HL-60 (cell line): ENCODE results near the gene SH3RF3.

Experiments
- DNase-seq, 2 experiments: peaks; one replicate each; pipeline ENCODE4 v3.0.0-alpha.2; 2010 to 2020; ENCODE audit warnings: low read depth in 1 of 2, low spot score in 1 of 2
- H3K27ac ChIP-seq: fragments of 250-450 bp; sonication (Bioruptor Pico); replicated peaks from 2 replicates; pipeline ENCODE4 v1.5.1; 2020; ENCODE audit warnings: mild to moderate bottlenecking, moderate library complexity
- H3K27me3 ChIP-seq: fragments of 250-450 bp; sonication (Bioruptor Pico); 2 replicates; pipeline ENCODE4 v1.5.1; 2021; ENCODE audit warnings: mild to moderate bottlenecking, moderate library complexity; ENCODE audit not compliant: insufficient read depth, poor library complexity, severe bottlenecking
- H3K4me3 ChIP-seq: replicated peaks from 2 replicates; pipeline ENCODE4 v1.5.1; 2011; ENCODE audit warnings: mild to moderate bottlenecking, control low read depth, low read length; ENCODE audit not compliant: insufficient read depth
- GABPA ChIP-seq: IDR thresholded peaks from 2 replicates; pipeline ENCODE4 v1.6.1; 2012; ENCODE audit warnings: low read depth
- POLR2AphosphoS5 ChIP-seq: IDR thresholded peaks from 2 replicates; pipeline ENCODE4 v1.6.1; 2012; ENCODE audit warnings: low read depth
- SPI1 ChIP-seq: IDR thresholded peaks from 2 replicates; pipeline ENCODE4 v1.6.1; 2012; ENCODE audit warnings: low read depth, mild to moderate bottlenecking, borderline replicate concordance
- TF ChIP-seq, protein P1 (sequence below): IDR thresholded peaks from 2 replicates; pipeline ENCODE4 v1.6.1; 2012; ENCODE audit warnings: low read depth; ENCODE audit not compliant: insufficient replicate concordance
- TF ChIP-seq, protein P2 (sequence below): IDR thresholded peaks from one replicate; pipeline ENCODE4 v1.5.1; 2011; ENCODE audit warnings: low read length, control low read depth, inconsistent platforms; ENCODE audit not compliant: insufficient read depth

SH3RF3 gene

DNA sequence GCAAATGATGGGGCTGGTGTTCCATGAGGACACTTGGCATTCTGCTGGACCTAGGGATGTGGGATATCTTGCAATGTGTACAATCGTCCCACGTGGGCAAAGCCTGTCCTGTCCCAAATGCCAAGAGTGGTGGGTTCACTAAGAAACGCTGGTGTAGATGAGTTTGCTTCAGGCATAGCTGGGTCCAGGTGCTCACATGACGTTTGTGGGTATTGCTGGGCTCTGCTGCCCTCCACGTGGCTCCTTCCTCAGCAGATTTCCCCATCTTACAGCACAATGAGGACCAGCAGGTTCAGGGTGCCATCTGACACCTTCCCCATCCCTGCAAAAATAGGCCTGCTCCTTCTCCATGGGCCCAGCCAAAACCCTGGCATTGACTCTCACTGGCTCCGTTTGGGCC, 378.8 kb downstream of the SH3RF3 start:
- no peak for TF ChIP-seq POLR2AphosphoS5
- no peak for TF ChIP-seq GABPA
- no peak for DNase-seq
- Histone ChIP-seq H3K27me3 (no peaks in the 10 kb centered on the region), H3K4me3 (no peak overlapping the region), H3K27ac (no peak overlapping the region)

DNA sequence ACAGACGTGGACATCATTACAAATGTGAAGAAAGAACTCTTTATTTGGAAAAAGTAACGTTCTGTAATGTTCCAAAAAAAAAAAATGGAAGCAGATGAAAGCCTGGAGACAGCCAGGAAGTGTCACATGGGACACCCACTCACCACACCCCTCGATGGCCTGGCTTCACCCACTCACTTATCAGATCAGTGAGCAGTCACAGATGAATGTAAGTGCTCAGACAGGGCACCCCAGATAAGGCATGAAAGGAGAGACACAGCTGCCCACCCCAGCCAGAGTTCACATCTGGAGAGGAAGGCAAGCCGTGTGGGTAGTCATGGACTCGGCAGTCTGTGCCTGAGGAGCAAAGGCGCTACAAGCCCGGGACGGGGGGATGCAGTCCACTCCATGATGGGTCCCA, 379.6 kb downstream of the SH3RF3 start:
- TF ChIP-seq POLR2AphosphoS5: no peak
- DNase-seq: no peak
- no peak overlapping the region for H3K27ac ChIP-seq
- no peak overlapping the region for H3K4me3 ChIP-seq
- no peaks in the 10 kb centered on the region for H3K27me3 ChIP-seq

DNA sequence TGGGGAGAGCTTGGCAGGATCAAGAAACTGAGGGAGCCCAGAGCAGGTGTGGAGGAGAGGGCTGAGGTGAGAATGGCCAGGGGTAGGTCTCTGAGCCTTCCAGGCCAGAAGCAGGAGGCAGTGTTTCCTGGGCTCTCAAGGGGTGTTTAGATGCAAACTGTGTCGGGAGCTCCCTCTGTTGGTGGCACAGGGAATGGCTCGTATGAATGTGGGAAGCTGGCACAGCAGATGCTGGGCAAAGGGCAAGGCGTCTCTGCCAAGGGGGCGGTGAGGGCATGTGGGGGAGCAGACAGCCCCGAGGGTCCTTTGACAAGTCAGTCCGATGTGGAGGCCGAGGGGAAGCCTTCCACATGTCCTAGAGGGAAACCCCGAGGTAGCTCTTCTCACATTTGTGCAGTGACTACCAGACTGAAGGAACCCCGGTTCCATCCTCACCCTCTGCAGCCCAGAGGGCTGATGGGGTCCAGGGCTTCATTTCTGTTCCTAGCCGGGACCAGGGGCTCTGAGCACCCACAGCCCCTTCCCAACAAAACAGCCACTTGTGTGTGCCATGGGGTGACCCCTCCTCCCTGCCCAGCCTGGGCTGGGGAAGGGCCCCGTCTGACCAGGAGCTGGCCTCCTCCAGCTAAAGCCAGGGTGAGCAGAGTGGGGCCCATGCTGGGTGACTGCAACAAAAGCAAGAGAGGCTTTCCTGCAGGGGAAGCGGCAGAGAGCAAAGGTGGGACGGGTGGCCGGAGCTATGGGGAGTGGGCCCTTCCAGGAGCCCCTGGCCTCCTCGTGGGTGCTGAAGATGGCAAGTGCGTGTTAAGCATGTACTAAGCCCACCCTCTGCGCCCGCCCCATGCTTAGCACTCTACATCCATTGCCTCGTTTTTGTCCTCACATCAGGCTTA, 381.4 kb downstream of the SH3RF3 start:
- Histone ChIP-seq H3K4me3 (no peak overlapping the region), H3K27me3 (no peaks in the 10 kb centered on the region), H3K27ac (no peak overlapping the region)
- TF ChIP-seq, protein P1, sequence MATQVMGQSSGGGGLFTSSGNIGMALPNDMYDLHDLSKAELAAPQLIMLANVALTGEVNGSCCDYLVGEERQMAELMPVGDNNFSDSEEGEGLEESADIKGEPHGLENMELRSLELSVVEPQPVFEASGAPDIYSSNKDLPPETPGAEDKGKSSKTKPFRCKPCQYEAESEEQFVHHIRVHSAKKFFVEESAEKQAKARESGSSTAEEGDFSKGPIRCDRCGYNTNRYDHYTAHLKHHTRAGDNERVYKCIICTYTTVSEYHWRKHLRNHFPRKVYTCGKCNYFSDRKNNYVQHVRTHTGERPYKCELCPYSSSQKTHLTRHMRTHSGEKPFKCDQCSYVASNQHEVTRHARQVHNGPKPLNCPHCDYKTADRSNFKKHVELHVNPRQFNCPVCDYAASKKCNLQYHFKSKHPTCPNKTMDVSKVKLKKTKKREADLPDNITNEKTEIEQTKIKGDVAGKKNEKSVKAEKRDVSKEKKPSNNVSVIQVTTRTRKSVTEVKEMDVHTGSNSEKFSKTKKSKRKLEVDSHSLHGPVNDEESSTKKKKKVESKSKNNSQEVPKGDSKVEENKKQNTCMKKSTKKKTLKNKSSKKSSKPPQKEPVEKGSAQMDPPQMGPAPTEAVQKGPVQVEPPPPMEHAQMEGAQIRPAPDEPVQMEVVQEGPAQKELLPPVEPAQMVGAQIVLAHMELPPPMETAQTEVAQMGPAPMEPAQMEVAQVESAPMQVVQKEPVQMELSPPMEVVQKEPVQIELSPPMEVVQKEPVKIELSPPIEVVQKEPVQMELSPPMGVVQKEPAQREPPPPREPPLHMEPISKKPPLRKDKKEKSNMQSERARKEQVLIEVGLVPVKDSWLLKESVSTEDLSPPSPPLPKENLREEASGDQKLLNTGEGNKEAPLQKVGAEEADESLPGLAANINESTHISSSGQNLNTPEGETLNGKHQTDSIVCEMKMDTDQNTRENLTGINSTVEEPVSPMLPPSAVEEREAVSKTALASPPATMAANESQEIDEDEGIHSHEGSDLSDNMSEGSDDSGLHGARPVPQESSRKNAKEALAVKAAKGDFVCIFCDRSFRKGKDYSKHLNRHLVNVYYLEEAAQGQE: no peak
- TF ChIP-seq, protein P2, sequence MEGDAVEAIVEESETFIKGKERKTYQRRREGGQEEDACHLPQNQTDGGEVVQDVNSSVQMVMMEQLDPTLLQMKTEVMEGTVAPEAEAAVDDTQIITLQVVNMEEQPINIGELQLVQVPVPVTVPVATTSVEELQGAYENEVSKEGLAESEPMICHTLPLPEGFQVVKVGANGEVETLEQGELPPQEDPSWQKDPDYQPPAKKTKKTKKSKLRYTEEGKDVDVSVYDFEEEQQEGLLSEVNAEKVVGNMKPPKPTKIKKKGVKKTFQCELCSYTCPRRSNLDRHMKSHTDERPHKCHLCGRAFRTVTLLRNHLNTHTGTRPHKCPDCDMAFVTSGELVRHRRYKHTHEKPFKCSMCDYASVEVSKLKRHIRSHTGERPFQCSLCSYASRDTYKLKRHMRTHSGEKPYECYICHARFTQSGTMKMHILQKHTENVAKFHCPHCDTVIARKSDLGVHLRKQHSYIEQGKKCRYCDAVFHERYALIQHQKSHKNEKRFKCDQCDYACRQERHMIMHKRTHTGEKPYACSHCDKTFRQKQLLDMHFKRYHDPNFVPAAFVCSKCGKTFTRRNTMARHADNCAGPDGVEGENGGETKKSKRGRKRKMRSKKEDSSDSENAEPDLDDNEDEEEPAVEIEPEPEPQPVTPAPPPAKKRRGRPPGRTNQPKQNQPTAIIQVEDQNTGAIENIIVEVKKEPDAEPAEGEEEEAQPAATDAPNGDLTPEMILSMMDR: peak; percentile 94
- DNase-seq: peak; percentile 30 to 82

DNA sequence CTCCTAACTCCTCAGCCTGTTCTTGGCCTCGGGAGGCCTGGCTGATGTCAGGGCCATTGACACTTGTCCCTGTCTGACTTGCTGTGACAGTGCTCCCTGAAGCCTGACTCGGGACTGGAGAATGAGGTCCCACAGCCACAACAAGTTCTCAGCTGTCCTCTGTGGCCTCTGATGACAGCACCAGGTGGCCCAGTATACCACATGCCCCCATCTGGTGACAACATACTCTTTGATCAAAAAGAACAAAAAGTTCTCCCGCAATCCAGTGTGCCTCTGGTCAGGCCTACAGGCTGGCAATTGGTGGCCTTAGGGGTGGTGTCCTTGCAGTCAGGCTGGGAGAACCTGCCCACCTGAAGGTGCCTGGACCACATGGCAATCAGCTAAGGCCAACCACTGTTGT, 382.2 kb downstream of the SH3RF3 start:
- Histone ChIP-seq H3K27me3 (no peaks in the 10 kb centered on the region), H3K27ac (no peak overlapping the region), H3K4me3 (no peak overlapping the region)
- DNase-seq: no peak
- TF ChIP-seq, protein P2: no peak
- no peak for TF ChIP-seq GABPA
- no peak for TF ChIP-seq POLR2AphosphoS5
- TF ChIP-seq SPI1: no peak
- TF ChIP-seq, protein P1: no peak

DNA sequence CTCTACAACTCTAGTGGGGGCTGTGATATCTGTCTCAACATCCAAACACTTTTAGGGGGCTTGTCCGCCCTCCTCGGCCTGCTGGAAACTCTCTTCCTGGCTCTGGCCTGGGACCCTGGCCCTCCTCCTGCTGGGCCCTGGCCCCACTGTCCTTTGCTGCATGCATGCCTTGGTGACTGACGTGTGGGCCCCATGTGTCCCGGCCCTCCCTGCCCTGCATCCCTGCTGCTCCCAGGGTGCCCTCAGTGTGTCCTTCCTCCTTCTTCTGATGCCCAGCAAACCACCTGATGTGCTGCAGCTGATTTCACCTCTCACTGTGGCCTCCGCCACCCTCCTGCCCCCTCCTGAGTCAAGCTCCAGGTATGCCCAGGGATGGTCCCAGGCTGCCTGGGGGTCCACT, 383.1 kb downstream of the SH3RF3 start:
- no peak overlapping the region for H3K4me3 ChIP-seq
- H3K27me3 ChIP-seq: no peaks in the 10 kb centered on the region
- DNase-seq: no peak
- no peak overlapping the region for H3K27ac ChIP-seq
- TF ChIP-seq, protein P1: no peak
- TF ChIP-seq POLR2AphosphoS5: no peak
- TF ChIP-seq, protein P2: no peak
- no peak for TF ChIP-seq GABPA
- no peak for TF ChIP-seq SPI1
